NB4 (cell line): ENCODE data around the gene INSYN1.

ENCODE experiments used
- CTCF ChIP-seq: IDR thresholded peaks from one replicate; pipeline ENCODE4 v1.5.1; 2012; ENCODE audit warnings: low read depth, low read length
- MYC ChIP-seq: IDR thresholded peaks from 2 replicates; pipeline ENCODE4 v1.6.1; 2011; ENCODE audit warnings: low read depth, low read length
- POLR2A ChIP-seq: IDR thresholded peaks from 2 replicates; pipeline ENCODE4 v1.6.1; 2011; ENCODE audit warnings: mild to moderate bottlenecking; ENCODE audit not compliant: insufficient read length; ENCODE audit errors: extremely low read depth

DNA sequence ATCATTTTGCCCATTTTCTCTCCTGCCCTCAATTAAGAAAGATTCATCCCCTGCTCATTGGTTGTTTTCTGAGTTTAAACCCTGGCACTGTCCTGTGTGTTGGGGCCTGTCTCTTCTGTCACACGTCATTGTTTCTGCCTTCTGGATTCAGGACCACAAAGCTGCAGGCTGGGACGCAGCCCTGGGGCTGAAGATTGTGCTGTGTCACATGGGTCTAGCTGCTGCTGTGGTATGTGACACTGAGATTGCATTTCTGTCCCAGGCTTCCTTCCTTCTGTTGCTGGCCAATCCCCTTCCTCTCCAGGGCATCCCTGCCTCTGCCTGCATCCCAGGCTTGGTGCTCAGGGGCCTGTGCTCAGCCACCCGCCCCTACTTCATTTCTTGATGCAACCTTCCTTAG is 28.9 kb downstream of the INSYN1 start:
- TF ChIP-seq CTCF (no peak), POLR2A (no peak), MYC (no peak)
